ENCODE results near the gene SIK1.

The SIK1 gene

GRCh38 chr21:43368685-43369084, 58.2 kb downstream of the SIK1 start:
- Histone ChIP-seq H3K36me3 (ENCODE audit: insufficient read depth, low read length) (no peaks in the 10 kb centered on the region), H3K9ac (ENCODE audit: insufficient read length) (no peak overlapping the region), H3K9me3 (ENCODE audit: low read depth, low read length) (no peaks in the 10 kb centered on the region), H3K4me3 (no peak overlapping the region), H3K27ac (no peak overlapping the region)
- TF ChIP-seq FOXP2 (optimal IDR thresholded peaks at IDR 0.05; ENCODE audit: control extremely low read depth, extremely low read length, insufficient read depth) = no peak
- TF ChIP-seq EZH2 (IDR thresholded peaks at IDR 0.05) = no peak
- TF ChIP-seq POLR2AphosphoS5 (IDR thresholded peaks at IDR 0.05; ENCODE audit: borderline replicate concordance, low read depth, low read length) = no peak
- no peak for DNase-seq (ENCODE audit: low read depth, low spot score)

- no peak for DNase-seq (ENCODE audit: low read depth, low spot score)
- no peak overlapping the region for H3K4me3 ChIP-seq
- no peak overlapping the region for H3K27ac ChIP-seq
- no peak for TF ChIP-seq POLR2AphosphoS5 (IDR thresholded peaks at IDR 0.05; ENCODE audit: borderline replicate concordance, low read depth, low read length)
- TF ChIP-seq EZH2 (IDR thresholded peaks at IDR 0.05) = no peak
- TF ChIP-seq FOXP2 (optimal IDR thresholded peaks at IDR 0.05; ENCODE audit: control extremely low read depth, extremely low read length, insufficient read depth) = no peak
- no peak overlapping the region for H3K9ac ChIP-seq (ENCODE audit: insufficient read length)
- H3K9me3 ChIP-seq (ENCODE audit: low read depth, low read length) = no peaks in the 10 kb centered on the region
- no peaks in the 10 kb centered on the region for H3K36me3 ChIP-seq (ENCODE audit: insufficient read depth, low read length)
Measured at GRCh38 chr21:43367859-43368258, 59.1 kb downstream of the SIK1 start.

GRCh38 chr21:43367296-43367695, 59.6 kb downstream of the SIK1 start:
- H3K9me3 ChIP-seq (ENCODE audit: low read depth, low read length) = no peaks in the 10 kb centered on the region
- no peak overlapping the region for H3K27ac ChIP-seq
- no peak for DNase-seq (ENCODE audit: low read depth, low spot score)
- no peak overlapping the region for H3K4me3 ChIP-seq
- H3K9ac ChIP-seq (ENCODE audit: insufficient read length) = peak overlapping the region; percentile 26
- no peaks in the 10 kb centered on the region for H3K36me3 ChIP-seq (ENCODE audit: insufficient read depth, low read length)
- no peak for TF ChIP-seq POLR2AphosphoS5 (IDR thresholded peaks at IDR 0.05; ENCODE audit: borderline replicate concordance, low read depth, low read length)
- no peak for TF ChIP-seq EZH2 (IDR thresholded peaks at IDR 0.05)
- no peak for TF ChIP-seq FOXP2 (optimal IDR thresholded peaks at IDR 0.05; ENCODE audit: control extremely low read depth, extremely low read length, insufficient read depth)

DNA sequence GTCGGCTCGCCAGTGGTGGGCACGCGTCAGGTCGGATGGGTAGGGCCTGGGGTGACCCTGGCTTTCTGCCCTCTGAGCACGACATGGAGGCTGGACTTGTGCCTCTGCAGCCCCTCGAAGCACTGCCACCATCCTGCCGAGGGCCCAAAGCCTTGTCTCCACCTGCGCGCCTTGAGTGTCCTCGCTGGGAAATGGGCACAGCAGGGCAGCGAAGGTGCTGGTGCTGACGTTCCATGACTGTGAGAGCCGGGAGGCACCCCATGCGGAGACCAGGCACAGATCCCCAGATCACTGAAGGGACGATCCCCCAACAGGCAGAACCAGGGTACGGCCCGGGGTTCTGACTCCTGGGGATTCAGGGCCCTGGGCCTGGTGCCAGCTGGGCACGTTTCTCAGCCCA, 60.3 kb downstream of the SIK1 start:
- no peak overlapping the region for H3K9ac ChIP-seq (ENCODE audit: insufficient read length)
- no peak overlapping the region for H3K4me3 ChIP-seq
- DNase-seq (ENCODE audit: low read depth, low spot score) = no peak

DNA sequence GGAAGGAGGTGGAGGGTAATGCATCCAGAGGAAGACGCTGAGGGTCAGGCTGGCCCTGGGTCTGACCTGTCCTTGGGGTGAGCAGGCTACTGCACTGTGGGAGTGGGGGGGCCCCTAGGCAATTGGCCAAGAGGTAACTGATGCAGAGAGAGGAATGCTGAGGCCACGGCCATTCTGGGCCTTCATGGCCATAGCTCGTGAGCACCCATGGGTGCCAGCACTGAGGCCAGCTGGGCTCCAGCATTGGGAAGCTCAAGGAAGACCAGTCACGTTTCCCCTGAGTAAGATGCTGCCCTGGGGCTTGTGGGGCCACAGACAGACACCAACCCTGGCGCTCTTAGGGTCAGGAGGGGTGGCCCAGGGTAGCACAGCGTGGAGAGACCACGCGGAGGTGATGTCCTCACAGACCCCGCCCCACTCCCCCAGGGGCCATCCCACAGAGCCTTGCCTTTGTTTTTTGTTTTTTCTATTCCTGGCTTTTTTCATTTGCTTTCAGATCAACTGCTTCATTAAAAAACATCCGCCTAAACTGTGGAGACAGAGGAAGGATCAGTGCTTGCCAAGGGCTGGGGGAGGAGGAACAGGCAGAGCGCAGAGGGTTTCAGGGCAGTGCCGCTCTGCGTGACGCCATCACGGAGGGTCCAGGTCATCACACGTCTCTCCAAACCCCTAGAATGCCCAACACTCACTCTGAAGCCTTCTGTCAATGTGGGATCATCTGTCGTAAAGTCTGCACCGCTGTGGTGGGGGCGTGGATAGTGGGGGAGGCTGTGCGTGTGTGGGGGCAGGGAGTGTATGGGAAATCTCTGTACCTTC, 61.1 kb downstream of the SIK1 start:
- Histone ChIP-seq H3K9ac (ENCODE audit: insufficient read length) (no peak overlapping the region), H3K27ac (no peak overlapping the region), H3K4me3 (no peak overlapping the region), H3K36me3 (ENCODE audit: insufficient read depth, low read length) (no peaks in the 10 kb centered on the region), H3K9me3 (ENCODE audit: low read depth, low read length) (no peaks in the 10 kb centered on the region)
- DNase-seq (ENCODE audit: low read depth, low spot score) = no peak
- no peak for TF ChIP-seq POLR2AphosphoS5 (IDR thresholded peaks at IDR 0.05; ENCODE audit: borderline replicate concordance, low read depth, low read length)
- no peak for TF ChIP-seq FOXP2 (optimal IDR thresholded peaks at IDR 0.05; ENCODE audit: control extremely low read depth, extremely low read length, insufficient read depth)
- TF ChIP-seq EZH2 (IDR thresholded peaks at IDR 0.05) = no peak

More for the DNA sequence above, 60.3 kb downstream of the SIK1 start:
- H3K36me3 ChIP-seq (ENCODE audit: insufficient read depth, low read length) = no peaks in the 10 kb centered on the region
- TF ChIP-seq FOXP2 (optimal IDR thresholded peaks at IDR 0.05; ENCODE audit: control extremely low read depth, extremely low read length, insufficient read depth) (no peak), EZH2 (IDR thresholded peaks at IDR 0.05) (no peak), POLR2AphosphoS5 (IDR thresholded peaks at IDR 0.05; ENCODE audit: borderline replicate concordance, low read depth, low read length) (no peak)
- no peaks in the 10 kb centered on the region for H3K9me3 ChIP-seq (ENCODE audit: low read depth, low read length)
- H3K27ac ChIP-seq = no peak overlapping the region

DNA sequence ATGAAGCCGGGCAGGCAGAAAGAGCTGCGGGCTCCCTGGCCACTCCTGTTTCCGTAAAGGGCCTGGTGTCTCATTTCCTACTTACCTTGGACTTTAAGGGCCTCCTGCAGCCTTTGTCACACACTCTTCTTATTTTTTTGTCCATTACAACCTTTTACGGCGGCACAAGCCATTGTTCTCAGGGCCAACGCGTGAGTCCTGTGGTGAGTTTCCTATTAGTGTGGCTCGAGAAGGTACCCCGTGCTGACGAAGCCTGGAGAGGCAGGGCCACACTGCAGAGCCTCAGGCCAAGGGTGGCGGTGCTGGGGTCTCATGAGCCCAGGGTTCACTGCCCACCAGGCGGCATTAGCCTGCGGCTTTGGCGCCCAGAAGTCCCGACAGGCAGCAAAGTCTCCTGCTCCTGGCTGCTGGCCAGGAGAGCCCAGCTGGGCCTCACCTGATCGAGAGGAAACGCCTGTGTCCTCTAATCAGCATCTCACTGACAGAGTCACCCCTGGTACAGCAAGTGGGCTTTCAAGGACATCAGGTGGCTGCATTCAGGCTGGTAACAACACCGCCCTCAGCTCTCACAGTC, 62.0 kb downstream of the SIK1 start:
- Histone ChIP-seq H3K4me3 (no peak overlapping the region), H3K36me3 (ENCODE audit: insufficient read depth, low read length) (no peaks in the 10 kb centered on the region), H3K9me3 (ENCODE audit: low read depth, low read length) (no peaks in the 10 kb centered on the region), H3K27ac (no peak overlapping the region), H3K9ac (ENCODE audit: insufficient read length) (no peak overlapping the region)
- TF ChIP-seq EZH2 (IDR thresholded peaks at IDR 0.05) (no peak), POLR2AphosphoS5 (IDR thresholded peaks at IDR 0.05; ENCODE audit: borderline replicate concordance, low read depth, low read length) (no peak), FOXP2 (optimal IDR thresholded peaks at IDR 0.05; ENCODE audit: control extremely low read depth, extremely low read length, insufficient read depth) (no peak)
- DNase-seq (ENCODE audit: low read depth, low spot score) = no peak

Data from SK-N-MC (cell line).